GM12865 (cell line): Measurements from ENCODE around the gene DMRTC2.
A peak's percentile ranks its signal among the peaks of the same experiment; 100 is the strongest.

ENCODE experiments used
- DNase-seq: peaks from one replicate; pipeline ENCODE4 v3.0.0; 2010; ENCODE audit warnings: low read depth
- H3K4me3 ChIP-seq: 2 replicates; pipeline ENCODE4 v1.5.1; 2011; ENCODE audit warnings: mild to moderate bottlenecking, low read depth, low read length, control low read depth
- CTCF ChIP-seq: IDR thresholded peaks from 2 replicates; pipeline ENCODE4 v1.5.1; 2011; ENCODE audit warnings: low read length, control low read depth, low read depth, inconsistent platforms; ENCODE audit not compliant: insufficient read depth; ENCODE audit errors: missing control alignments

Gene DMRTC2

DNA sequence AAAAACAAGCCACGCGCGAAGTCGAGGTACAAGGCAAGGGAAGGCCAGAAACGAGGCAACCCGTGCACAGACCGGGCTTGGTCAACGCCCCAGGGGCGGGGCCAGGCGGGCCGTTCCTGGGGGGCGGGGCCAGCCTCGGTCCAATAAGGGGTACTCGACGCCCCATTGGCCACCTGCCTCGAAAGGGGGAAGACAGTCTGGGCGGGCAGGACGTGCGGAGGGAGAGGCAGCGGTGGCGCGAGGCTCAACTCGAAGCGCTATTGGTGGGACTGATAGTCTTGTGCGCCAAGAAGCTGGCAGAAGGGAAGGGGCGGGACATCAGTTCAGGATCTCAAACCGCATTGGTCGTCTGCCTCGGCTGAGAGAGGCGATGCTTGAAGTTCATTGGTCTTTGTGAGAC is 241 bp upstream of the DMRTC2 start, which contains the start of gene LYPD4:
TSS of gene LYPD4 (minus strand) at position 83 of the 400 bp plus-strand sequence. CDS start 5,398 bp downstream, outside the sequence.
- DNase-seq, result peak; percentile 7
- no peak within 1 kb of the TSS for H3K4me3 ChIP-seq
- TF ChIP-seq CTCF, result no peak

DNA sequence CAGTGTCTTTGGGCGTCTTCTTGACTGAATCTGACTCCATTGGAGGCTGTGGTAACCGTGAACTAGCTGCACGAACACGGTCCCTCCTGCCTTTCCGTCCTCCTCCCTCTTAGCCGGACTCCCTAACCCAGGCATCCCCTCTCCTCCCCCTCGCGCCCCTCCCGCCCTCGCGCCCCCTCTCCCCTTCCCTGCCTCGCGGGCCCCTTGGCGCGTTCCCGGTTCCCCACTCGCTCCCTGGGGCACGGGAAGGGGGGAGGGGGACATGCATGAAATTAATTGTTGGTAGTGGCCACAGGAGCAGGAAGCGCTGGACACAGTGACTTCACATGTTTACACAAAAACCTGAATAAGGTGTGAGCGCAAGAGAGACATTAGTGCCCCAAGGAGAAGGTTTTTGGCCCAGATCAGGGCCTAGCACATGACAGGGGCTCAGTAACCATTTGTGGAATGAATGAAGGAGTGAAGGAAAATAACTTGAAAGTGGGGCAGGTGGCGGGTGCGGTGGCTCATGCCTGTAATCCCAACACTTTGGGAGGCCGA is 279 bp downstream of the DMRTC2 start:
- TF ChIP-seq CTCF, result no peak
- H3K4me3 ChIP-seq, result no peak overlapping the region
- no peak for DNase-seq

- no peak for DNase-seq
- no peak for TF ChIP-seq CTCF
Measured at GRCh38 chr19:41847351-41848105, 2.7 kb downstream of the DMRTC2 start.

GRCh38 chr19:41848666-41849065 is 3.8 kb downstream of the DMRTC2 start:
- DNase-seq, result no peak
- no peak overlapping the region for H3K4me3 ChIP-seq
- no peak for TF ChIP-seq CTCF

More at GRCh38 chr19:41847351-41848105, 2.7 kb downstream of the DMRTC2 start:
- H3K4me3 ChIP-seq, result no peak overlapping the region

GRCh38 chr19:41849067-41849466 is 4.2 kb downstream of the DMRTC2 start:
- no peak for TF ChIP-seq CTCF
- H3K4me3 ChIP-seq, result no peak overlapping the region
- no peak for DNase-seq

DNA sequence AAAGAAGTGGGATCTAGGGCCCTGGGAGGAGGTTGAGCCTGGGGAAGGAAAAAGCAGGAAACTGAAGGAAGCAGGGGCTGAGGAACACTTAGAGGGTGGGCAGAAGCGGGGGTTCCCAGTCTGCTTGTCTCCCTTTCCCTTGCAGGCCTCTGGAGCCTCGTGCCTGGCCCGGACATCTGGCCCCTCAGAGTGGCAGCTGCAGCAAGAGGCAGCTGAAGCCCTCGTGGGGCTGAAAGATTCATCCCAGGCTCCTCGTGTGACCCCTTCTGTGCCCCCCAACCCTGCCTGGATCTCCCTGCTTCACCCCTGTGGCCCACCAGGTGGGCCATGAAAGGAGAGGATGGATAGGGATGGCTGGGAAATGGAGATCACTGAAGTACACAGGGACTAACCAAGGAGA is 5.5 kb downstream of the DMRTC2 start:
- H3K4me3 ChIP-seq, result no peak overlapping the region
- no peak for TF ChIP-seq CTCF
- no peak for DNase-seq

DNA sequence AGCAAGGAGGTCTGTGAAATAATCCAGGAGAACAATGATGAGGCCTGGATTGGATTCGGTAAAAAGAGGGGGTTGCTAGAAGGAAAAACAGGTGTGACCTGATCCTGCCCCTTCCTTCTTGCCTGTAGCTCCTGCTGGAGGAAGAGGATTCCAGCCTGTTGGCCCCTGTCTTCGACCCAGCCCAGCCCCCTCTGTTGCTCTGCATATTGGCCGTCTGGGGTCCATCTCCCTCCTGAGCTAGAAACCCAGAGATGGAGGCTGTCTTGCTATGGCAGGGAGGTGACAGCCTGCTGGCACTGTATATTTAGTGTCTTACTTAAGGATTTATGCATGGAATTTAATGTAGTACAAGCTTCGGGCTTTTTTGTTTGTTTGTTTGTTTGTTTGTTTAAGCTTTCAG is 6.6 kb downstream of the DMRTC2 start:
- no peak overlapping the region for H3K4me3 ChIP-seq
- no peak for TF ChIP-seq CTCF
- no peak for DNase-seq
